ENCODE results near the gene GPHN. TPM values are rescaled to one million over a fixed set of nuclear protein-coding genes. Genes with fewer than 3 reads are reported as not detected.

The GPHN gene
- total and polyA plus RNA-seq, 2 of the 4 experiments (the other 2 are of a cell fraction), result 8.0 to 8.1 TPM

- intact Hi-C loops (cut with micrococcal nuclease) (no loop called here), in situ Hi-C loops (cut with MboI; ENCODE audit: low sequenced_read_pairs) (no loop called here), dilution Hi-C loops (cut with HindIII; ENCODE audit: low sequenced_read_pairs, unreplicated experiment) (no loop called here)
- Histone ChIP-seq H3K14ac (replicated peaks; ENCODE audit: low read depth, low read length) (no peak overlapping the region), H2BK15ac (ENCODE audit: low read depth, low read length) (no peak overlapping the region), H2BK5ac (ENCODE audit: low read depth, low read length, poor library complexity, severe bottlenecking) (no peak overlapping the region), H3K79me1 (ENCODE audit: low read depth in 1 of 2, low read length in 2 of 2) (no peaks in the 10 kb centered on the region), H3K36me3 (ENCODE audit: control insufficient read depth, insufficient read depth, low read length) (no peaks in the 10 kb centered on the region), H3K9ac (ENCODE audit: low read depth, low read length) (no peak overlapping the region), H3K18ac (ENCODE audit: low read depth, low read length) (no peak overlapping the region), H2AFZ (replicated peaks; ENCODE audit: low read length, poor library complexity) (no peak overlapping the region), H2BK120ac (ENCODE audit: low read depth, low read length) (no peak overlapping the region), H3K23ac (ENCODE audit: low read depth, low read length) (no peak overlapping the region), H3K4ac (ENCODE audit: low read depth, low read length) (no peak overlapping the region), H3K4me1 (ENCODE audit: control insufficient read depth, insufficient read depth, low read length) (no peaks in the 10 kb centered on the region), H3K27me3 (ENCODE audit: control insufficient read depth, insufficient read depth, low read length) (no peaks in the 10 kb centered on the region), H3K27ac (ENCODE audit: insufficient read depth, low read length) (no peak overlapping the region), H3K4me2 (ENCODE audit: low read depth, low read length) (no peak overlapping the region), H4K91ac (ENCODE audit: insufficient read depth, low read depth, low read length) (no peak overlapping the region), H2BK20ac (ENCODE audit: low read depth, low read length) (no peak overlapping the region), H3K4me3 (ENCODE audit: insufficient read depth, low read depth, low read length) (no peak overlapping the region), H4K20me1 (ENCODE audit: insufficient read depth, low read length) (no peaks in the 10 kb centered on the region), H2AK9ac (replicated peaks; ENCODE audit: low read depth, low read length, poor library complexity) (no peak overlapping the region), H3K56ac (ENCODE audit: extremely low read depth, insufficient read depth, low read length) (no peak overlapping the region), H2AK5ac (ENCODE audit: low read depth, low read length) (no peak overlapping the region), H4K5ac (ENCODE audit: low read depth, low read length) (no peak overlapping the region), H3K9me3 (ENCODE audit: control insufficient read depth, insufficient read depth, low read length) (0 out of 2 replicates have a peak, but pooled peaks cover 3% of the 10 kb centered on the region), H3K9me1 (ENCODE audit: insufficient read depth, low read length) (no peaks in the 10 kb centered on the region), H4K8ac (ENCODE audit: low read depth in 2 of 2, low read length in 2 of 2) (no peak overlapping the region)
- TF ChIP-seq RAD21 (IDR thresholded peaks at IDR 0.05; ENCODE audit: low read length), result no peak
- no peak for TF ChIP-seq RCOR1 (IDR thresholded peaks at IDR 0.05; ENCODE audit: insufficient replicate concordance, low read length)
- TF ChIP-seq MXI1 (IDR thresholded peaks at IDR 0.05; ENCODE audit: borderline replicate concordance, low read depth, low read length), result no peak
- no peak for TF ChIP-seq RFX5 (IDR thresholded peaks at IDR 0.05; ENCODE audit: low read depth, low read length)
- TF ChIP-seq NFE2L2 (IDR thresholded peaks at IDR 0.05; ENCODE audit: low read depth, low read length), result no peak
- TF ChIP-seq SMC3 (IDR thresholded peaks at IDR 0.05; ENCODE audit: low read depth, low read length), result no peak
- TF ChIP-seq BHLHE40 (IDR thresholded peaks at IDR 0.05; ENCODE audit: low read depth, low read length), result no peak
- no peak for TF ChIP-seq MAFK (IDR thresholded peaks at IDR 0.05; ENCODE audit: low read depth, low read length)
- TF ChIP-seq CHD1 (IDR thresholded peaks at IDR 0.05; ENCODE audit: low read depth, low read length), result no peak
- TF ChIP-seq CTCF (conservative IDR thresholded peaks at IDR 0.05; ENCODE audit: low read depth, low read length), result no peak
- TF ChIP-seq FOS (IDR thresholded peaks at IDR 0.05; ENCODE audit: low read depth, low read length), result no peak
- CTCF ChIA-PET, result no interaction called here
- DNase-seq (no peak), ATAC-seq (ENCODE audit: low read depth) (no peak)
- 100% methylated on average over 1 of the region's 2 CpGs; no CpG with 5 or more reads in 1 of the 2 experiments for WGBS, 2 experiments (ENCODE audit: extremely low coverage in 2 of 2, insufficient read length in 1 of 2)
- POLR2A ChIA-PET (ENCODE audit: unreplicated experiment), result no interaction called here
- BruUV-seq (replicated peaks), result no TSS peak
Measured at GRCh38 chr14:66698503-66698902, 190.6 kb downstream of the GPHN start.
